Activated CD4-positive, alpha-beta T cell treated with anti-CD3 and anti-CD28 coated beads, Interleukin-2, amount 50 U/mL, for 16 hours (primary cell): ENCODE results near the gene IGFBP2.

Experiments
- DNase-seq: peaks from one replicate; pipeline ENCODE4 v3.0.0-alpha.2; 2020

Gene IGFBP2

DNA sequence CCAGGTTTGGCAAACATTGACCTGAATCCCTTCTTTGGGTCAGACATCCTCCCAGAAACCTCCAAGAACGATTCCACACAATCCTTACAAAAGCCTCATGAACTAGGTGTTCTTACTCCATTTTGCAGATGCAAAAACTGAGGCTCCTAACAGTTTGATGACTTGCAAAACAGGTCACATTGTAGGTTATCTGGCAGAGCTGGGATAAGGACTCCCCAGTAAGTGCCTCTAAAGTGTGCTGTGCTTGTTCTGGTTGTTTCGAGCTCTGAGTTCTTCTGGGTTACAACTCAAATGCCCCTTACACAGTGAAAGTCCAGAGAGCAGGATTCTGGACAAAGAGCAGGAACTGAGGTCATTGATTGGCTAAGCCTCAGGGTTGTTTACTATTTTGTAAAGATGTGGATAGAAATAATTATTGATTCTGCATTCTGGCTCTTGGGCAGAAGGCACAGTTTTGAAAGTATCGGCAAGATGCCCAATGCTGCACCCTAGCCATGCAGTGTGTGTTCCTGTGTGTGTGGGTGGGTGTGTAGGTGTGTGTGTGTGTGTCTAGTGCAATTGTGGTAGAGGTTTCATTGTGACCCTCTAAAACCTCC, 17.0 kb upstream of the IGFBP2 start:
- no peak for DNase-seq

- no peak for DNase-seq
These were observed 15.9 kb upstream of the IGFBP2 start for GRCh38 chr2:216617159-216617815.

- DNase-seq = no peak
These were observed 14.4 kb upstream of the IGFBP2 start for GRCh38 chr2:216618785-216619184.

DNA sequence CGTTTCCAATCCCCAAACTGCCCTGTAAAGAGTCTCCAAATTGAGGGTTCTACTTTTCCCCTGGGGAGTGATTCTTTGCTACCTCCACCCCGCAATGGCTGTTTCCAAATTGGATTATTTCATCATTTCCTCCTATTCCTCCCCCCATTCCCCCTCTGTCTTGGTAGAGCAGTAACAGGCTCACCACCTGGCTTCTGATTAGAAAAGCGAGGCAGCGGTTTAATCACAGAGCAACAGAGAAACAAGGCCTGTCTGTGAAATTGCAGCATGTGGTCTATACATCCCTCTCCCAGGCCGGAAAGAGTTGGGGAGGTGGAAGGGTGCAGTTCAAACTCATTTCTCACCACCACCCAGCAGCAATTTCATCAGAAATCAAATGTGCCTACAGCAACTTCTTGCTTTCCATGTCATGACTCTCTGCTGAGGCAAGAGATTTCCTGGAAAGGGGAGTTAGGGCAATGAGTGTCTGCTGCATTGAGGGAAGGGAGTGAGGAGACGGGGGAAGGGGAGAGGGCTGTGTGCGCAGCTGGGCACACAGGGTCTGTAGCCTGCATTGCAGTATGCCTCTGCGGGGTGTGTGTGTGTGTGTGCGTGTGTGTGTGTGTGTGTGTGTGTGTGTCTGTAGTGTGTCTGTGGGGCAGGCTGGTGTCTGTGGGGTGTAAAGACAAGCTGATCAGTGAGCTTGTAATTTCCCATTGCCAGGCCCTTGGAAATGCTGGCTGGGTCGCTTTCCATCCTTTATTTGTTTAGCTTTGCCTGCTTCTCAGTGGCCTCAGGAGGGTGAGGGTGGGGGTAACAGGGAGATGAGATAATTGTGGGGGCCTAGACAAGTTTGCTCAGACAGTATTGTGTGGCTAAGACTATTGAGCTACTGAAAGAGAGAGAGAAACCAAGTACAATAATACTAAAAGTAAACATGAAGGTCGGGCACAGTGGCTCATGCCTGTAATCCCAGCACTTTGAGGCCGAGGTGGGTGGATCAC, 13.5 kb upstream of the IGFBP2 start:
- no peak for DNase-seq

DNA sequence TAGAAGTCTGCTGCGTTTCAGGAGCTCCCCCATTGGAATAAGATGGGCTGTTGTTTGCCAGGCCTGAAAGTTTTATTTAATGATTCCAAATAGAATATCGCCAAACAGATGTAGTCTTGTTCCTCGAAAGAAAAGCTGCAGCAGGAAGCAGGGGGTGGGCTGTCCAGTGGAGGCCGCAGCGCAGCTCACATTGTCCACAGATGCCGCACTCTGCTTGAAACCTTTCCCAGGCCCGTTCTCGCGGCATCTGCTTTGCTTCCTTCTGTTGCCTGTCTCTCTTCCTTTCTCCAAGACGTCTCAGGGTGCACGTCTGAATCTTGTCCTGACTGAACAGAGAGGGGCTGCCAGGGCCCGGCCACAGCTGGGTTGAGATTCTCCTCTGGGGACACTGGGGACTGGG, 12.4 kb upstream of the IGFBP2 start:
- DNase-seq = no peak

DNA sequence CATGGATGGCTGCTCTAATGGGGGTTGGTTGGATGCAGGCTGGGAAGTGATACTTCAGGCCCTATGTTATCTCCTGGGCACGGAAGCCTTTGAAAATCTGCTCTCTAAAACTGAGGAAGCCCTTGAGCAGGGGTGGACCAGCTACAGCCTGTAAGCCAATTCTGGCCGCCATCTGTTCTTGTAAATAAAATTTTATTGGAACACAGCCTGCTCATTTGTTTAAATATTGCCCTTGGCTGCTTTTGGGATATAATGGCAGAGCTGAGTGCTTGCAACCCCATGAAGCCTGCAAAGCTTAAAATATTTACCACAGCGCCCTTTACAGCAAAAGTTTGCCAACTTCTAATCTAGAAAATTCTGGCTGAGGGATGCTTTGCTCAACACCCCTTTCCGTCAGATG, 11.9 kb upstream of the IGFBP2 start:
- DNase-seq = no peak

DNA sequence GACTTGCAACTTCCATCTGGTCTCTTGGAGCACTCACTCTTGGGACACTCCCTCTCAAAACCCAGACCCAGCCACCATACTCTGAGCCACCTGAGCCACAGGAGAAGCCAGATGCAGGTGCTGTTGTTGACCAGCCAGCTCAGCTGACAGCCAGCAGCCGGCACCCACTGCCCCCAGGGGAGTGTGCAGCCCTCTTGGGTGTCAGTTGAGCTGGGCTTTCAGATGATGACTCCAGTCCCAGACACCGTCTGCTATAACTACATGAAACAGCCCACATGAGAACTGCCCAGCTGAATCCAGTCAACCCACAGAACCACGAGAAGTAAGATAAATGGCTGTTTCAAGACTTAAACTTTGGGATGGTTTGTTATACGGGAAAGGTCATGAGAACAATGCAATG, 10.7 kb upstream of the IGFBP2 start:
- DNase-seq = no peak

DNA sequence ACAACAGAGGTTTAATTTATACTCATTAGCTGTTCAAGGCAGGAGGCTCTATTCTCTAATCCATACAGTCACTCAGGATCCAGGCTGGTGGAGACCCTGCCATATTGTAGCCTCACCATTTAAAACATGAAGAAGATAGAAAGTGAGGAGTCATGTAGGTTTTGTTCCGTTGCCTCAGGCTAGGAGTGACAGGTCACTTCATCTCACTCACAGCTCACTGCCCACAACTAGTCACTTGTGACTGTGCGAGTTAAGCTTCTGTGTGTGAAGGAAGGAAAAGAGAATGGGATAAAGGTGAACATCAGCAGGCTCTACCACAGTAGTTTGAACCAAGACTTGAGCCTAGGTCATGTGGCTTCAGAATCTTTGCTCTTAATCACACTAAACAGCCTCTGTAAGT, 9.0 kb upstream of the IGFBP2 start:
- no peak for DNase-seq

DNA sequence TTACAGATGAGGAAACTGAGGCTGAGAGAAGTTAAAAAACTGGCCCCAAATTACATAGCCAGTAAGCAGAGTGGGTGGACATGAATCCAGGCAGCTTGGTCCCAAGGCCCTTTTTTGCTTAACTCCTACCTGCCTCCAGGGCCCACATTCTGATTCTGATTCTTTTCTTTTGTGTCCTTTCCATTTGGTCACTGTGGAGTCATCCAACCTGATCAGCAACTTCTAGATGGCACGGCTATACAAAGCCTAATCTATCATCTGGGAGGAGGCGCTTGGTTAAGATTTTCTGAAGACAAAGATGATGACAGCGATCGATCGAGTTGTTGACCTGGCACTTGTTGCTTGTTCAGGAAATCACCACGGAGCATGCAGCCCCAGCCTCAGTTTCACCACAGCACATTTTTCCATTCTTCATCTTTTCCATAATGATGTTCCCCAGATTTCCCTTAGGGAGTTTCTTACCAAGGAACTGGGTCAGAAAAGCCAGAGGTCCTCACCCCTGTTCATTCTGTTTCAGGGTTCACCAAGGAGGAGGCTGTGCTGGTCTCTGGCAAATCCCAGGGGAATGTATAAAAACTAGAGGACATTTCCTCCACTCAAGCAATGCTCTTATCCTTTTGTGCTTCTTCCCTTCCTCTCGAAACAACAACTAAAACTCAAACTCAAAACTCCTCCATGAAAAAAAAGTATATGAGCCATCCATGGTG, 6.9 kb upstream of the IGFBP2 start:
- no peak for DNase-seq

GRCh38 chr2:216626875-216627245, 6.4 kb upstream of the IGFBP2 start:
- no peak for DNase-seq

DNA sequence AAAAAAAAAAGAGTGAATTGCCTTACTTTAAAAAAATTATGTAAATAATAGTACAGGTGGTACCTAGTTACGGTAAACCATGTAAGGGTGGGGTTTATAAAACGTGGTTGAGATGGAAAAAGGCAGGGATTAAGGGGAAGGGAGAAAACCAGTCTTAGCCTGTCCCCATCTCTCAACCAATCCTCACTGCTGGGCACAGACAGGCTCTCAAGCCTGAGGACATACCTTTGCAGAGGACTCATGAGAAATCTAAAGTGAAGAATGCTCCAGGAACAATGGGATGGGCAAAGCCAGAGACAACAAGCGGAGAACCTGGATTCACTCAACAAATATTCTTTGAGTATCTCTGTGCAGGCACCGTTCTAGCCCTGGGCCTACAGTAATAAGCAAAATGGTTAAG, 3.4 kb upstream of the IGFBP2 start:
- DNase-seq = no peak

DNA sequence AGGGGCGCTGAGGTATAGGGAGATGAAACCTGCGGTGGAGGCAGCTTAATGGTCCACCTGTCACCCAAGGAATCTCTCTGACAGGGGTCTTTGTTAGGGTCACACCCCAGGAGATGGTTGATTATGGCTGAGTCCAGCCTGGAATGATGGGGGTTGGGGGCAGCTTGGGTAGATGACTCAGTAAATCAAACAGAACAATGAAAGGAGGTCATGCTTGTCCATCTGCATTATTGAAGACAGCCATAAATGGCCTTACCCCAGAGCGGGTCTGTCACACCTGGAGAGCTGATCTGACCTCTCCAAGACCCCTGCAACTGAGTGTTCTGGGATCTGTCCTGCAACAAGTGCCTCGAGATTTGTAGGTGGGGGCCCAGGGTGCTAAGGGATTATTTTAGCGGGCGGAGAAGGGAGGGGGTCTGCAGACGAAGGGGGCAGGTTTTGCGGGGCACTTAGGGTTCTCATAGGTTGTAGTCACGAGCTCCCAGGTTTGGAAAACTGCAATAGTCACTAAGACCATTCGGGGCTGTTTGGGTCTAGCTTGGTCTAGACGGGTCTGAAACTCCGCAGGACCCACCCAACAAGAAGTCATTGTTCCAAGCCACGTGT, 771 bp upstream of the IGFBP2 start:
- DNase-seq = no peak

DNA sequence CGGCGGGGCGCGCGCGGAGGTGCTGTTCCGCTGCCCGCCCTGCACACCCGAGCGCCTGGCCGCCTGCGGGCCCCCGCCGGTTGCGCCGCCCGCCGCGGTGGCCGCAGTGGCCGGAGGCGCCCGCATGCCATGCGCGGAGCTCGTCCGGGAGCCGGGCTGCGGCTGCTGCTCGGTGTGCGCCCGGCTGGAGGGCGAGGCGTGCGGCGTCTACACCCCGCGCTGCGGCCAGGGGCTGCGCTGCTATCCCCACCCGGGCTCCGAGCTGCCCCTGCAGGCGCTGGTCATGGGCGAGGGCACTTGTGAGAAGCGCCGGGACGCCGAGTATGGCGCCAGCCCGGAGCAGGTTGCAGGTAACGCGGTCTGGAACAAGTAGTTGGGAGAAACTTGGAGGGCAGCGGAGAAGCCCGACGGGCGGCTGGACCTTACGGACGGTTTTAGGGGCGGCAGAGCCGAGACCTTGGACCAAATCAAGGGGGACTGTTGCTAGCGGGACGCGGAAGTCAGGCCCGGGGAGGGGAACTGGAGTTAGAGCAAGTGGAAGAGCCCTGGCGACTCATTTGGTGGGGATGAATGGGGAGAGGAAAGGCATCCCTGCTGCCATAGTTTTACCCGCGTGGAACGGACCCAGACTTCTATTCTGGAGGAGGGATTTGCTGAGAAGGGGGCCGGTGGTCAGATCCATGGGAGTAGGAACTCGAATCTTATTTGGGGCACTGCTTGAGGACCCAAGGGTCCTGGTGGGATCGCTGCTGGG, 573 bp downstream of the IGFBP2 start:
- no peak for DNase-seq

GRCh38 chr2:216634370-216635148, 1.3 kb downstream of the IGFBP2 start:
- no peak for DNase-seq

GRCh38 chr2:216635171-216635570, 2.0 kb downstream of the IGFBP2 start:
- DNase-seq = no peak

DNA sequence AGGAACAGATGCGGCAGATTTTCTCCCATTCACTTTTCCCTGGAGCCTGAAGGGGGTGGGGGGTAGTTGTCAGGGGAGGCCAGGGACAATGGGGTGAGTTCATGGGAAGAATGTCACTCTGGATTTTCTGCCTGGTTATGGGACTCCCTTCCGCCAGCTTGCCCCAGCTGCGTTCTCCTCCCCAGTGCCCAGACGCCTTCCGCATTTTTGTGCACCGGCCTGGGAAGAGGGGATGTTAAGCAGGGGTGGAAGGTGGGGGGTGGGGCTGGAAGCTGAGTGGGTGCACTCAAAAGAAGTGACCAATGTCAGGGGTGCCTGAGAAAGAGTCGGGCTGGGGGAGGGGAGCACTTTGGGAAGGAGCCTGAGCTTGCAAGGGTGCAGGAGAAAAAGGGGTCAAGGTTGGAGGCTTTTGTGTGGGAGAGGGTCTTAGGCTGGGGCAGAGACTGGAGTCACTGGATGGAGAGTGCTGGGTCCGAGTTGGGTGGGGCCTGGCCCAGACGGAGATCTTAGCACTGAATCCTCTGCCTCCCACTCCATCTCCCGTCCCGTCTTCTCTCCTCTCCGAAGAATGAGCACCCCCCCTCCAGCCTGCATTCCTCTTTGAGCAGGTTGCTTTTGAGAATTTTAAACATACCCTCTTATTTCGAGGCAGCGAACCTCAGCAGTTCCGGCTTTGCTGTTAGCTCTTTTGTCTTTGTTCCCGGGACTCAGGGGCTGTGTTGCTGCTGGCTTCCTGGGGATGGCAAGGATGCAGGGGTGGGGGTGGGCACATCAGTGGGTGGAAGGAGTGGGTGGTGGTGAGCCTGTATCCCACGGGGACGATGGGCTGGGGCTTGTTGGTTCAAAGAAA, 2.7 kb downstream of the IGFBP2 start:
- no peak for DNase-seq

DNA sequence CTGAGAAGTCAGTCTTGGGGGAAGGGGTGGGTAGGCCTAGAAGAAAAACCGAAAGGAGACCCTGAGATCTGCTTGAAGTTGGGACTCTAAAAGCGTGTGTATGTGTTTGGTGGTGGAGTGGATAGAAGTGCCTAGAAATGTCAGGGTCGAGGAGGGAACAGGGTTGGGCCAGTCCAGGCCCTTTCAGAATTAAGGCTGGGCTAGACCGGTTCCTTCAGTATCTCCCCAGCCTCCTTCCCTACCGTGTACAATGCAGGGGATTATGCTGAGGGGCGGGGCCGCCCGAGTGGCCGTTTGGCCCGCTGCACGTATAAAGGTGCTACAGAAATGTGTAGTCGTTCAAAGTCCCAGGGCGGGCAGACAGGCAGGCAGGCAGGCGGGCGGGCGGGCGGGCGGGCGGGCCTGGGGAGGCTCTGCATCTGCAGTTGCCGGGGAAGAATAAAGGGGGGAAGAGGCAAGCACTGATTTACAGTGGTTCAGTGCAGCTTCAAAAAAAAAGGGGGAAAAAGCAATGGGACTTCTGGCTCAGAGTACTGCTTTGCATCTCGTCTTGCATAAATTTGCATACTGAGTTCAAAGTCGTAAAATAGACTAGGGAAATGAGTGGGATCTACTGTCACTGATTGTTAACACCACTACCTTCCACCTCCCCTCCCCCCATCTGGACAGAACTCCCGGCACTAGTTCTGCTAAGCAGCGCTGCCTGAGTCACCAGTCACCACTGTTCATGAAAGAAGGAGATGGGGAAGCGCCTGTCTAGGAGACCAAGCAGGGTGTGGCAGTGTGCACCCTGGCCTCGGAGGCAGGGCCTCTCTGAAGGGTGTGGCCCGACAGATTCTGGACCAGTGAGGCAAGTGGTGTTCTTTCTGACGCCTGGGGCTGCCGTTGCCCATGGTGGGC, 3.6 kb downstream of the IGFBP2 start:
- DNase-seq = no peak

GRCh38 chr2:216637472-216637871, 4.3 kb downstream of the IGFBP2 start:
- DNase-seq = no peak

- no peak for DNase-seq
These were observed 10.9 kb downstream of the IGFBP2 start for GRCh38 chr2:216643986-216644659.
